NCI-H1436 (cell line): ENCODE data around the gene BLOC1S4.

Experiments used
- DNase-seq: peaks from one replicate; lab custom pipeline; 2025; lab: John Stamatoyannopoulos, UW

BLOC1S4 gene

GRCh38 chr4:6763330-6763851 lies 47.4 kb downstream of the BLOC1S4 start:
- DNase-seq: no peak

- DNase-seq: no peak
Observed at GRCh38 chr4:6764976-6765620, 49.1 kb downstream of the BLOC1S4 start.

- no peak for DNase-seq
Observed at GRCh38 chr4:6765703-6766102, 49.7 kb downstream of the BLOC1S4 start.
